DOHH2 (cell line): ENCODE measurements around the gene TTYH2.

Experiments
- CTCF ChIP-seq: fragments of 200-600 bp; sonication (generic); IDR thresholded peaks from one replicate; pipeline ENCODE4 v1.5.1; 2014; ENCODE audit warnings: antibody characterized with exemption, mild to moderate bottlenecking, low read depth, low read length; ENCODE audit not compliant: poor library complexity, severe bottlenecking
- EZH2phosphoT487 ChIP-seq: fragments of 200-600 bp; sonication (generic); IDR thresholded peaks from 2 replicates; pipeline ENCODE4 v1.6.1; 2017; ENCODE audit warnings: borderline replicate concordance, mild to moderate bottlenecking, antibody characterized with exemption, low read length, moderate library complexity, mixed read lengths

GRCh38 chr17:74252211-74252610 is 38.8 kb downstream of the TTYH2 start:
- TF ChIP-seq CTCF, result no peak
- no peak for TF ChIP-seq EZH2phosphoT487
